Heart right ventricle (tissue), 16 donors: ENCODE data around the gene TMEM86B. TPM values are rescaled to one million over a fixed set of nuclear protein-coding genes. Genes with fewer than 3 reads are reported as not detected.

Experiments used
- ATAC-seq, 8 donors: fragments of 200-7000 bp; cut with Tn5 transposase; one replicate each; pipeline ENCODE4 v1.9.1; 2020; ENCODE audit warnings: mild to moderate bottlenecking in 8 of 8, moderate library complexity in 8 of 8, moderate number of reproducible peaks in 1 of 8
- DNase-seq, 2 donors: peaks; one replicate each; pipeline ENCODE4 v3.0.0-alpha.2; 2020
- H3K27ac ChIP-seq, 10 donors: fragments of 200-600 bp; sonication (generic) in 2 of 10; one replicate each; pipeline versions ENCODE4 v1.5.0 to v1.8.0; 2020 to 2022; ENCODE audit warnings: mild to moderate bottlenecking in 3 of 10
- H3K27me3 ChIP-seq, 7 donors: fragments of 200-600 bp; one replicate each; pipeline ENCODE4 v1.8.0; 2021 to 2022; ENCODE audit warnings: mild to moderate bottlenecking in 2 of 7
- H3K36me3 ChIP-seq, 9 donors: fragments of 200-600 bp; sonication (generic) in 1 of 9; one replicate each; pipeline versions ENCODE4 v1.5.0 to v1.8.0; 2020 to 2022; ENCODE audit warnings: mild to moderate bottlenecking in 2 of 9
- H3K4me1 ChIP-seq, 9 donors: fragments of 200-600 bp; sonication (generic) in 1 of 9; one replicate each; pipeline versions ENCODE4 v1.5.0 to v1.8.0; 2020 to 2022; ENCODE audit warnings: mild to moderate bottlenecking in 4 of 9
- H3K4me3 ChIP-seq, 10 donors: fragments of 200-600 bp; sonication (generic) in 2 of 10; one replicate each; pipeline versions ENCODE4 v1.5.0 to v1.8.0; 2020 to 2022; ENCODE audit warnings: mild to moderate bottlenecking in 7 of 10, moderate library complexity in 2 of 10
- H3K9me3 ChIP-seq, 11 donors: fragments of 200-600 bp in 10 of 11; sonication (generic) in 2 of 11; one replicate each; pipeline versions ENCODE4 v1.5.0 to v1.8.0; 2013 to 2022; ENCODE audit warnings: mild to moderate bottlenecking in 2 of 11, control low read depth in 1 of 11, moderate library complexity in 1 of 11
- WGBS, 2 donors: extraction: QIAGEN DNeasy Blood & Tissue Kit; methylation state at CpG; one replicate each; pipeline ENCODE4 v1.1.7; 2013; ENCODE audit warnings: inconsistent platforms in 1 of 2; 5-methylcytosine and 5-hydroxymethylcytosine counted together
- intact Hi-C, 10 donors: fragments of 100-400 bp; cut with DNase I; formaldehyde crosslinking; loops; one replicate each; pipeline versions ENCODE4 v1.11.1 to v1.14.2; 2022
- polyA plus RNA-seq, 2 donors: library from polyadenylated mRNA; stranded (reverse); fragments of 200-250 nt; gene quantifications; one replicate each; pipeline ENCODE4 v1.2.3, GENCODE V29; 2013
- total RNA-seq, 10 donors: library from RNA; stranded (reverse); fragmentation: NEBNext Ultra II Directional in 3 of 10; extraction: Animal tissue kit (Norgen Biotek cat#: 25700) in 3 of 10; gene quantifications; one replicate each; pipeline versions ENCODE4 v1.2.1 to v1.2.4, GENCODE V29; 2021 to 2023
- TF ChIP-seq, protein P1 (sequence below), 9 donors: fragments of 200-600 bp; sonication (generic) in 2 of 9; IDR thresholded peaks; one replicate each; pipeline versions ENCODE4 v1.5.0 to v1.8.0; 2021 to 2022; ENCODE audit warnings: antibody characterized with exemption in 9 of 9, mild to moderate bottlenecking in 5 of 9, moderate library complexity in 1 of 9
- donor health status: Arrhythmogenic right ventricular cardiomyopathy.
- donor health status: ischemic (EF 13 %, LVEDD 7.1; RV severe dilation, severe dysfunction).
- donor health status: healthy with polysubstance abuse.
- donor health status: DM: no; HTN: yes; CAD: no.
- donor health status: DM: no; HTN: no; CAD: no.
- donor health status: ischemic (EF 25% LVEDD 6.9; RV normal size, moderate dysfunction).
- donor health status: ischemic (EF 25% LVEDD 5.7; RV mildly dilated, moderate dysfunction).
- donor health status: healthy.
- donor health status: DM: yes; HTN: yes; CAD: no.
- donor health status: Ischemic cardiomyopathy.
- donor health status: ischemic (EF 35%, LVEDD 5.7; RV mildly dilated, moderate dysfunction).
- donor health status: nonischemic (EF 11% LVEDD 7.7; RV severe dilation, severe dysfunction).
- donor health status: DM: yes; HTN: yes; CAD: no.
- donor health status: PGD.
- donor health status: ischemic (EF 29% LVEDD 5.4; RV normal size, mild dysfunction).
- donor health status: nonischemic (EF 23%, LVEDD 6.1; RV moderate dilation, normal function).

The TMEM86B gene
- total and polyA plus RNA-seq, 12 donors = 0.77 to 5.9 (median 2.0) TPM

DNA sequence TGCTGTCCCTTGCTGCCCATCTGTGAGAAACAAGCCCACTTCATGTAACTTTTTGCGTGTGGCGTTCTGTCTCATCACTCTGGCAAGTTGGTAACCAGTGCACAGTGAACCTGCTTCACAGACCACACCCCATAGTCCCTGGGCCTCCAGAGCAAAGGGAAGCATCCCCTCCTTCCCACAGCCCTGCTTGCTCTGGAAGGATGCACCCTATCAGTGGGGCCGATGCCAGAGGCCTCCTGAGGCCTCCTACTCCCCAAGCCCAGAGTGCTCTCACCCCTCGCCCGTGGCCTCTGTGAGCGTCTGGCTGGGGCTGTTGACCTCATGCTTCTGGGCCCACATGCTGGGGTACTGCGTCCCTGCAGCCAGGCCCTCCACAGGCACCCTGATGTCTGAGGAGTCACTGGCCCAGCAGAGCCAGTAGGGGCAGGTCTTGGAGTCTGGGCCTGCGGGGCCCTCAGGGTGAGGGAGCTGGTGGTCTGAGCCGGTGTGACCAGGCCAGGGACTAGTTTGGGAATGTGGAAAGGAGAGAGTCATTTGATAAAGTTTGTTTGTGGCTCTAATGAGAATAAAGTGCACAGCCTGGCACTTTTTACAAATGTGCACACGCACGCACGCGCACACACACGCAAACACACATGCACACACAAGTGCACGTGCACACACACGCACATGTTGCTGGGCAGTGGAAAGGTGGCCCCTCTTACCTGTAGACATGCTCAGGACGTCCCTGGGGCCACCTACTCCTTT, 5.1 kb downstream of the TMEM86B start:
- H3K4me3 ChIP-seq = no peak overlapping the region
- intact Hi-C loops = no loop called here
- no peaks in the 10 kb centered on the region for H3K27me3 ChIP-seq
- peaks cover 0 to 31% (median 7%) of the 10 kb centered on the region in 9 donors for H3K36me3 ChIP-seq
- TF ChIP-seq, protein P1, sequence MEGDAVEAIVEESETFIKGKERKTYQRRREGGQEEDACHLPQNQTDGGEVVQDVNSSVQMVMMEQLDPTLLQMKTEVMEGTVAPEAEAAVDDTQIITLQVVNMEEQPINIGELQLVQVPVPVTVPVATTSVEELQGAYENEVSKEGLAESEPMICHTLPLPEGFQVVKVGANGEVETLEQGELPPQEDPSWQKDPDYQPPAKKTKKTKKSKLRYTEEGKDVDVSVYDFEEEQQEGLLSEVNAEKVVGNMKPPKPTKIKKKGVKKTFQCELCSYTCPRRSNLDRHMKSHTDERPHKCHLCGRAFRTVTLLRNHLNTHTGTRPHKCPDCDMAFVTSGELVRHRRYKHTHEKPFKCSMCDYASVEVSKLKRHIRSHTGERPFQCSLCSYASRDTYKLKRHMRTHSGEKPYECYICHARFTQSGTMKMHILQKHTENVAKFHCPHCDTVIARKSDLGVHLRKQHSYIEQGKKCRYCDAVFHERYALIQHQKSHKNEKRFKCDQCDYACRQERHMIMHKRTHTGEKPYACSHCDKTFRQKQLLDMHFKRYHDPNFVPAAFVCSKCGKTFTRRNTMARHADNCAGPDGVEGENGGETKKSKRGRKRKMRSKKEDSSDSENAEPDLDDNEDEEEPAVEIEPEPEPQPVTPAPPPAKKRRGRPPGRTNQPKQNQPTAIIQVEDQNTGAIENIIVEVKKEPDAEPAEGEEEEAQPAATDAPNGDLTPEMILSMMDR (IDR thresholded peaks at IDR 0.05) = no peak
- ATAC-seq = no peak
- peaks cover 0 to 16% (median 6%) of the 10 kb centered on the region in 9 donors for H3K4me1 ChIP-seq
- no peak for DNase-seq
- peaks cover 0 to 8% (median 0%) of the 10 kb centered on the region in 11 donors for H3K9me3 ChIP-seq
- no peak overlapping the region for H3K27ac ChIP-seq
- 80 to 86% methylated on average over 17 of the region's 17 CpGs for WGBS, 2 donors

DNA sequence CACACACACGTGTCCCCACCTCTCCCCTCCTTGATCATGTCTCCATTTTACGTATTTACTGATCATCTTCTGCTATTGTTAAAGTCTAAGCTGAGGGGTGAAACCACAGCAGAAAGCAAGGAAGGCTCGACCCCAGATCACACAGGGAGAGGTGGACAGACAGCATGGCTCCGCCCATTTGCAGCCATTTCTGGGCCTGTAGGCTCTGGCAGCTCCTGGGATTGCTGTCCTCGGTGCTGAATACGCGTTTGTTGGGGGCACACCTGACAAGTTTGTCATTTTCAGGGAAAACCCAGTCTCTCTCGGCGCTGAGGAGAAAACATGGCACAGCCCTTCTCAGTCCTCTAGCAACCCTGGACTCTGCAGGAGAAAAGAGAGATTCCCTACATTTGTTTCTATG, 8.0 kb downstream of the TMEM86B start:
- Histone ChIP-seq H3K27ac (no peak overlapping the region), H3K4me3 (no peak overlapping the region), H3K27me3 (no peaks in the 10 kb centered on the region), H3K4me1 (peaks cover 4 to 18% (median 13%) of the 10 kb centered on the region in 9 donors), H3K9me3 (peaks cover 0 to 8% (median 0%) of the 10 kb centered on the region in 11 donors), H3K36me3 (peaks cover 0 to 8% (median 0%) of the 10 kb centered on the region in 9 donors)
- DNase-seq = no peak
- WGBS, 2 donors = 74 to 79% methylated on average over 9 of the region's 9 CpGs
- TF ChIP-seq, protein P1 (IDR thresholded peaks at IDR 0.05) = no peak
- no peak for ATAC-seq
- intact Hi-C loops = no loop called here

DNA sequence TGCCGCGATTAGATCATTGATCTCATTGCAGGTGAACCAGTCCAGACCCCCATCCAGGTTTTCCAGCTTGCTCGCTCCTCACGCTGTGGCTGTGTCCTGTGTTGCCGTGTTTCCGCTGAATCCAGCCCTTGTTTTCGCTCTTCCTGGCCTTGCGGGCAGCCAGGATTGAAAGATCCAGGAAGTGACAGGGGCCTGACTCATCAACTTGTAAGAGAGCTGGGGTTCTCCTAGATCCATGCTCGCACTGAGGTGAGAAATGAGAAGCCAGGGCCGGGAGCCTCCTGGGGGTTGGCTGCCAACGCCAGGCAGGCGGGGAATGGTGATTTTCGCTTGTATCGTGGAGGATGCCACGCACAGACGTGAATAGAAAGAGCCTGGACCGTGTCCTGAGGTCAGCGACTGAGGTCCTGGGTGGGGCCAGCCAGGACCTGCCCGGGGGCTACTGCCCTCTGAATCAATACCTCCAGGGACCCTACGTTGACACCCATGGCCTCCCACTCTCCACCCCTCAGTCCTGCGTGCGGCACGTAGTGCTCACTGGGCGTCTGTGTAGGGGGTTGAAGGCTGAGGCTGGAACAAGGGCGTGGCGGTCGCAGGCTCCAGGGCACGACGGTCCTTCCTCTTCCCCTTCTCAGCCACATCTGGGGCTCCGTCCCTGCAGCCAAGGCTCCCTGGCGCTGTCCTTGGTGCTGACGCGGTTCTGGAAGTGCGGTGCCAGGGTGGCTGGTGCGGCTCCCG, 11.9 kb downstream of the TMEM86B start:
- Histone ChIP-seq H3K9me3 (peaks cover 0 to 24% (median 6%) of the 10 kb centered on the region in 11 donors), H3K36me3 (no peaks in the 10 kb centered on the region), H3K27me3 (no peaks in the 10 kb centered on the region), H3K4me1 (peaks cover 4 to 18% (median 13%) of the 10 kb centered on the region in 9 donors), H3K4me3 (peak overlapping the region in 9 of 10 donors; percentile 32 to 62 (median 56)), H3K27ac (peak overlapping the region in 9 of 10 donors; percentile 28 to 88 (median 74))
- TF ChIP-seq, protein P1 (IDR thresholded peaks at IDR 0.05) = no peak
- 4% methylated on average over 36 of the region's 36 CpGs for WGBS, 2 donors
- DNase-seq = peak; percentile 85
- peak; percentile 84 to 96 (median 94) for ATAC-seq
- intact Hi-C loops = loop anchor here in 2 of 10 donors (2.0 to 5.0 kb wide), 2 partner anchors 40 to 41 kb away; partner anchors contain the start of gene PPP6R1 (in 1 of the 2)

DNA sequence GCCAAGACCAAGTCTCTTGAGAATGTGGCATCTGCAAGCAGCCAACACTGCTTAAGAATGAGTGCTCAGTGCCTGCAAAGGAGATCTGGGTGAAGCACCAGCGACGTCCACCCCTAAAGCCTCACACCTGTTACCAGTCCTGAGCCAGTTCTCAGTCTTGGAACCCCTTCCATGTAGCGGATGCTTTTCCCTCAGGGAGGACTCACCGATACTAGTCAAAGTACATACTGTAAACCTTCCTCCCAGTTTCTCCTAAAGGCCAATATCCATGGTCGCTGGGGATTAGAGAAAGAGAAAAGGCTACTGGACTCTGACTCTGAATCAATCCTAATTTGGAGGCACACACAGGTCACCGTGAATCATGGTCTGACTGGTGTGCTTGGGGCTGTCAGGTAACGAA, 15.0 kb downstream of the TMEM86B start:
- Histone ChIP-seq H3K27ac (no peak overlapping the region), H3K9me3 (peaks cover 0 to 16% (median 6%) of the 10 kb centered on the region in 11 donors), H3K27me3 (no peaks in the 10 kb centered on the region), H3K4me1 (peaks cover 4 to 30% (median 17%) of the 10 kb centered on the region in 9 donors), H3K36me3 (no peaks in the 10 kb centered on the region), H3K4me3 (no peak overlapping the region)
- ATAC-seq (no peak), DNase-seq (no peak)
- intact Hi-C loops = no loop called here
- TF ChIP-seq, protein P1 (IDR thresholded peaks at IDR 0.05) = no peak
- 78 to 83% methylated on average over 7 of the region's 7 CpGs for WGBS, 2 donors
